PFSK-1 (cell line): ENCODE data around the gene STIM2.

Experiments
- FOXP2 ChIP-seq: optimal IDR thresholded peaks from 2 replicates; pipeline ENCODE3; 2011; ENCODE audit warnings: borderline replicate concordance, control low read depth, inconsistent platforms; ENCODE audit not compliant: insufficient read depth; ENCODE audit errors: extremely low read length, extremely low read depth
- POLR2AphosphoS5 ChIP-seq: IDR thresholded peaks from 2 replicates; pipeline ENCODE4 v1.6.1; 2012; ENCODE audit warnings: low read depth, mild to moderate bottlenecking, control low read depth, low read length, moderate library complexity
- REST ChIP-seq, 2 experiments: IDR thresholded peaks; 2 replicates each; pipeline versions ENCODE4 v1.6.1 to v1.8.0; 2011 to 2012; ENCODE audit warnings: low read depth in 2 of 2, low read length in 2 of 2, control low read depth in 1 of 2, inconsistent platforms in 1 of 2, mild to moderate bottlenecking in 1 of 2, moderate library complexity in 1 of 2; ENCODE audit not compliant: insufficient read depth in 1 of 2
- SIN3A ChIP-seq: IDR thresholded peaks from 2 replicates; pipeline ENCODE4 v1.6.1; 2012; ENCODE audit warnings: mild to moderate bottlenecking, low read length, moderate library complexity, borderline replicate concordance; ENCODE audit not compliant: insufficient read depth
- TAF1 ChIP-seq: IDR thresholded peaks from 2 replicates; pipeline ENCODE4 v1.6.1; 2012; ENCODE audit warnings: low read length, control low read depth, borderline replicate concordance; ENCODE audit not compliant: insufficient read depth

The STIM2 gene

DNA sequence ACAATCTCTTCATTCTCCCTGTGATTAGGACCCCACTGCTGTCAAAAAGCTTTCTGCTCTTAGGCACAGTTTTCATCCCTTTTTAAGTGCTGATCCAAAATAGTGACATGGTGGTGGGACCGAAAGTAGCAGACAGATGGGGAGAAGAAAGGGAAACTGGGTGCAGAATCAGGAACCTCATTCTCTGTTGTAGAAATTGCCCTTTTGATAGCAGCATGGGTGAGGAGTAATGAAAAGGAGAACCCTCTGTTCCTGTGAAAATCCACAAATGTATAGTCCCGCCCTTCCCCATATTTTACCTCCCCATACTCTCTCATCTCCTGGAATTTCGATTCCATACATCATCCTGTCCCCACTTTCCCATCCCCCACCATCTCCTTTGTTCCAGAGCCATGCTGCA lies 126.5 kb downstream of the STIM2 start:
- no peak for TF ChIP-seq SIN3A
- no peak for TF ChIP-seq FOXP2
- no peak for TF ChIP-seq REST (IDR thresholded peaks at IDR 0.05; ENCODE audit: insufficient read depth in 1 of 2, low read depth in 2 of 2, low read length in 2 of 2)
- no peak for TF ChIP-seq TAF1
- TF ChIP-seq POLR2AphosphoS5: no peak

DNA sequence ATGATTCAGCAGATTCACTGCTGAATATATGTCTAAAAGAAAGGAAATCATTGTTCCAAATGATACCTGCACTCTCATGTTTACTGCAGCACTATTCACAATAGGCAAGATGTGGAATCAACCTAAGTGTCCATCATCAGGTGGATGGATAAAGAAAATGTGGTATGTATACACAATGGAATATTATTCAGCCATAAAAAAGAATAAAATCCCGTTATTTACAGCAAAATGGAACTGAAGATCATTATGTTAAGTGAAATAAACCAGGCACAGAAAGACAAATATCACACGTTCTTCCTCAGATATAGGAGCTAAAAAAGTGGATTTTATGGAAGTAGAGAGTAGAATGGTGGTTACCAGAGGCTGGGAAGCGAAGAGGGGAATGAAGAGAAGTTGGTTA lies 130.4 kb downstream of the STIM2 start:
- no peak for TF ChIP-seq TAF1

- TF ChIP-seq POLR2AphosphoS5 (no peak), TAF1 (no peak), SIN3A (no peak), FOXP2 (no peak), REST (IDR thresholded peaks at IDR 0.05; ENCODE audit: insufficient read depth in 1 of 2, low read depth in 2 of 2, low read length in 2 of 2) (no peak)
These were observed 132.2 kb downstream of the STIM2 start for GRCh38 chr4:26992657-26993361.

GRCh38 chr4:26993539-26993938 lies 132.9 kb downstream of the STIM2 start:
- TF ChIP-seq SIN3A: no peak
- no peak for TF ChIP-seq REST (IDR thresholded peaks at IDR 0.05; ENCODE audit: insufficient read depth in 1 of 2, low read depth in 2 of 2, low read length in 2 of 2)
- TF ChIP-seq FOXP2: no peak
- no peak for TF ChIP-seq TAF1
- TF ChIP-seq POLR2AphosphoS5: no peak

- TF ChIP-seq POLR2AphosphoS5: no peak
- TF ChIP-seq SIN3A: no peak
These were observed 133.3 kb downstream of the STIM2 start for GRCh38 chr4:26993967-26994366.

DNA sequence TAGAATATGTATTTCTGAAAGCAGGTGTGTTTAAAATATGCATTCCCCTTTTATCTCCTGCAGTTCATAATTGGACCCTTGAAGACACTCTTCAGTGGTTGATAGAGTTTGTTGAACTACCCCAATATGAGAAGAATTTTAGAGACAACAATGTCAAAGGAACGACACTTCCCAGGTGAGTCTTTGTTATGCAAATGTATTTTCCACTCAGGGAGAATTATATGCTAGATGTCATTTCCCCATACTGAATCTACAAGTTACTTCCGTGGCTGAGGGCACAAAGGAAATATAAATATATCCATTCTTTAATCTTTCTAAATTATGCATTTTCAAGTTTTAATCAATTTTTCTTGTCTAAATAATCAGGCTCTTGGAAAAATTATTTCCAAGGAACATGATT lies 134.7 kb downstream of the STIM2 start:
- TF ChIP-seq SIN3A (no peak), POLR2AphosphoS5 (no peak), FOXP2 (no peak), TAF1 (no peak), REST (IDR thresholded peaks at IDR 0.05; ENCODE audit: insufficient read depth in 1 of 2, low read depth in 2 of 2, low read length in 2 of 2) (no peak)
